ENCODE measurements around the gene HAND1. TPM values are rescaled to one million over a fixed set of nuclear protein-coding genes. Genes with fewer than 3 reads are reported as not detected.
"Not testable (repeated sequence)": the region's sequence is repeated elsewhere in the genome, so short reads cannot be mapped to it uniquely, and the experiment has no call there.

Gene HAND1
- total RNA-seq, 1 donor from 2014 or later, result 0.21 TPM

DNA sequence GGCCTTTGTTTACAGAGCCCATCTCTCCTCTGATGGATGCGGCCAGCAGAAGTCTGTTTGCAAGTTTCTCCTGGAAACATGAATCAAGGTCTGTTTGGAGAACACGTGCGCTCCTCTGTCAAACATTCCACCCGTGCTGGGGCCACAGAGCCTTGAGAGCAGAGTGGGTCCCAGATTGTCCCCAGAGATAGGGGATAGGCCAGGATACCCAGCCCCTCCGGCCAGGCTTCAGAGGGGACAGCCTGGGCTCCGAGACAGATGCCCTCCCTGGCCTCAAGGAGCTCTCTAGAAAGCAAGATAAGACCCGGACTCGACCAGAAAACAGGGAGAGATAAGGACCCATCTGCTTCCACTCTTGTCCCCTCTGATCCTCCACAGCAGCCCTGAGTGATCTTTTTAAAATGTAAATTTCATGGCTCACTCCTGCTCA is 40.4 kb upstream of the HAND1 start:
- H3K4me3 ChIP-seq, result no peak overlapping the region
- H3K4me1 ChIP-seq, result no peaks in the 10 kb centered on the region
- intact Hi-C loops (cut with DNase I), result no loop called here
- H3K9me3 ChIP-seq, result no peaks in the 10 kb centered on the region
- H3K36me3 ChIP-seq, result no peaks in the 10 kb centered on the region
- ATAC-seq, result no peak
- TF ChIP-seq, protein P1, sequence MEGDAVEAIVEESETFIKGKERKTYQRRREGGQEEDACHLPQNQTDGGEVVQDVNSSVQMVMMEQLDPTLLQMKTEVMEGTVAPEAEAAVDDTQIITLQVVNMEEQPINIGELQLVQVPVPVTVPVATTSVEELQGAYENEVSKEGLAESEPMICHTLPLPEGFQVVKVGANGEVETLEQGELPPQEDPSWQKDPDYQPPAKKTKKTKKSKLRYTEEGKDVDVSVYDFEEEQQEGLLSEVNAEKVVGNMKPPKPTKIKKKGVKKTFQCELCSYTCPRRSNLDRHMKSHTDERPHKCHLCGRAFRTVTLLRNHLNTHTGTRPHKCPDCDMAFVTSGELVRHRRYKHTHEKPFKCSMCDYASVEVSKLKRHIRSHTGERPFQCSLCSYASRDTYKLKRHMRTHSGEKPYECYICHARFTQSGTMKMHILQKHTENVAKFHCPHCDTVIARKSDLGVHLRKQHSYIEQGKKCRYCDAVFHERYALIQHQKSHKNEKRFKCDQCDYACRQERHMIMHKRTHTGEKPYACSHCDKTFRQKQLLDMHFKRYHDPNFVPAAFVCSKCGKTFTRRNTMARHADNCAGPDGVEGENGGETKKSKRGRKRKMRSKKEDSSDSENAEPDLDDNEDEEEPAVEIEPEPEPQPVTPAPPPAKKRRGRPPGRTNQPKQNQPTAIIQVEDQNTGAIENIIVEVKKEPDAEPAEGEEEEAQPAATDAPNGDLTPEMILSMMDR (IDR thresholded peaks at IDR 0.05), result no peak
- no peak overlapping the region for H3K27ac ChIP-seq
- H3K27me3 ChIP-seq (ENCODE audit: low read depth), result peaks cover 27% of the 10 kb centered on the region
- DNase-seq, result no peak

DNA sequence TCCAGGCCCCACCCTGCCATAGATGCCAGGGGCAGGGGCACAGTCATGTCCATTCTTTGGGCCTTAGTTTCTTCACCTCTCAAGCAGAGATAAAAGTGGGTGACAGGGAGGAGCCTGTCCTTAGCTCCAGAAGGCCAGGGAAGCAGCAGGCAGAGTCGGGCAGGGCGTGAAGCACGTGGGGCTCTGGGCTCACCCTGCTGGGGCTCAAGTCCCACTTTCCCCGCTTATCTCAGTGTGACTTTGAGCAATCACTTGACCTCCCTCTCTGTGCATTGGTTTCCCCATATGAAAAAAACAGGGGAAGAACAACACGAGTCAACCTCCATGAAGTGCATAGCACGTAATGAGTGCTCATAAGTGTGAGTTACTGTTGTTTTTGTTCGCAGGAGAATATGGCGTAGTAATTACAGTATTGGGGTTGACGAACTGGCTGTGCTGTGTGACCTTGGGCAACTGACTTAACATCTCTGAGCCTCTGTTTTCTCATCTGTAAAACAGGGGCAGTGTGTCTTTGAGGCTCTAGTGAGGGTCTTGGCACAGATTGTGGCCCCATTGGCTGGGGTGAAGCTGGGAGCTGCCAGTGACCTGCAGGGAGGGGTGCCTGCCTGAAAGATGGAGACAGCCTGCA is 39.9 kb upstream of the HAND1 start:
- ATAC-seq (no peak), DNase-seq (no peak)
- Histone ChIP-seq H3K36me3 (no peaks in the 10 kb centered on the region), H3K4me1 (no peaks in the 10 kb centered on the region), H3K9me3 (no peaks in the 10 kb centered on the region), H3K4me3 (no peak overlapping the region), H3K27me3 (ENCODE audit: low read depth) (peaks cover 27% of the 10 kb centered on the region), H3K27ac (no peak overlapping the region)
- TF ChIP-seq, protein P1 (IDR thresholded peaks at IDR 0.05), result no peak
- intact Hi-C loops (cut with DNase I), result no loop called here

GRCh38 chr5:154517181-154517580 is 39.2 kb upstream of the HAND1 start:
- no peaks in the 10 kb centered on the region for H3K9me3 ChIP-seq
- no peaks in the 10 kb centered on the region for H3K4me1 ChIP-seq
- H3K36me3 ChIP-seq, result no peaks in the 10 kb centered on the region
- TF ChIP-seq, protein P1 (IDR thresholded peaks at IDR 0.05), result no peak
- no peak overlapping the region for H3K27ac ChIP-seq
- no peak overlapping the region for H3K4me3 ChIP-seq
- ATAC-seq, result no peak
- H3K27me3 ChIP-seq (ENCODE audit: low read depth), result peaks cover 27% of the 10 kb centered on the region
- no peak for DNase-seq
- intact Hi-C loops (cut with DNase I), result no loop called here

GRCh38 chr5:154516475-154516874 is 38.4 kb upstream of the HAND1 start:
- Histone ChIP-seq H3K4me3 (no peak overlapping the region), H3K27ac (no peak overlapping the region), H3K36me3 (no peaks in the 10 kb centered on the region), H3K9me3 (no peaks in the 10 kb centered on the region), H3K27me3 (ENCODE audit: low read depth) (peaks cover 22% of the 10 kb centered on the region), H3K4me1 (no peaks in the 10 kb centered on the region)
- no peak for DNase-seq
- no peak for ATAC-seq
- intact Hi-C loops (cut with DNase I), result no loop called here
- TF ChIP-seq, protein P1 (IDR thresholded peaks at IDR 0.05), result no peak

GRCh38 chr5:154515488-154515887 is 37.5 kb upstream of the HAND1 start:
- H3K9me3 ChIP-seq; DNase-seq; H3K36me3 ChIP-seq; H3K27ac ChIP-seq; H3K4me1 ChIP-seq; intact Hi-C loops (cut with DNase I); ATAC-seq; H3K4me3 ChIP-seq: not testable (repeated sequence)
- H3K27me3 ChIP-seq (ENCODE audit: low read depth), result peaks cover 12% of the 10 kb centered on the region

GRCh38 chr5:154514331-154514730 is 36.3 kb upstream of the HAND1 start:
- Histone ChIP-seq H3K9me3 (no peaks in the 10 kb centered on the region), H3K4me1 (no peaks in the 10 kb centered on the region), H3K27me3 (ENCODE audit: low read depth) (peaks cover 6% of the 10 kb centered on the region), H3K27ac (no peak overlapping the region), H3K4me3 (no peak overlapping the region), H3K36me3 (no peaks in the 10 kb centered on the region)
- TF ChIP-seq, protein P1 (IDR thresholded peaks at IDR 0.05), result no peak
- ATAC-seq, result no peak
- intact Hi-C loops (cut with DNase I), result no loop called here
- DNase-seq, result no peak
